A673 (cell line): ENCODE measurements around the gene PARP8. TPM values are rescaled to one million over a fixed set of nuclear protein-coding genes. Genes with fewer than 3 reads are reported as not detected.
"Not testable (repeated sequence)": the region's sequence is repeated elsewhere in the genome, so short reads cannot be mapped to it uniquely, and the experiment has no call there.

Experiments
- BruUV-seq: library from RNA; stranded (reverse); fragments of 400-500 nt; replicated peaks from 2 replicates; lab custom pipeline; 2021; lab: Mats Ljungman, UMichigan
- CTCF ChIA-PET: fragments of 300-600 bp; sonication (Branson Sonifier 250); formaldehyde crosslinking; loops from one replicate; lab custom pipeline; 2022; ENCODE audit warnings: antibody characterized with exemption; lab: Charles Lee
- POLR2A ChIA-PET: fragments of 300-600 bp; sonication (Branson Sonifier 250); formaldehyde crosslinking; loops from one replicate; lab custom pipeline; 2022; ENCODE audit warnings: antibody characterized with exemption; ENCODE audit not compliant: low non-redundant PET; lab: Charles Lee
- DNase-seq: peaks from one replicate; pipeline ENCODE4 v3.0.0-alpha.2; 2015; ENCODE audit warnings: low spot score
- H3K27ac ChIP-seq: fragments of 200-600 bp; sonication (generic); 2 replicates; pipeline ENCODE4 v1.5.1; 2016; ENCODE audit warnings: mixed run types, low read depth, mild to moderate bottlenecking, mixed read lengths, antibody characterized with exemption, low read length; ENCODE audit not compliant: poor library complexity, severe bottlenecking
- H3K27me3 ChIP-seq: fragments of 200-600 bp; sonication (generic); replicated peaks from 2 replicates; pipeline ENCODE4 v1.6.1; 2017; ENCODE audit warnings: mixed run types, low read depth, mild to moderate bottlenecking, mixed read lengths, antibody characterized with exemption, low read length; ENCODE audit not compliant: insufficient read depth, poor library complexity
- H3K36me3 ChIP-seq: fragments of 200-600 bp; sonication (generic); 2 replicates; pipeline ENCODE4 v1.6.1; 2016; ENCODE audit warnings: mixed run types, mild to moderate bottlenecking, mixed read lengths, antibody characterized with exemption, low read length; ENCODE audit not compliant: insufficient read depth, poor library complexity, severe bottlenecking
- H3K4me1 ChIP-seq: fragments of 200-600 bp; sonication (generic); 2 replicates; pipeline ENCODE4 v1.6.1; 2017; ENCODE audit warnings: mixed run types, mild to moderate bottlenecking, mixed read lengths, antibody characterized with exemption, low read length; ENCODE audit not compliant: insufficient read depth, poor library complexity, severe bottlenecking
- H3K4me3 ChIP-seq: fragments of 200-600 bp; sonication (generic); 2 replicates; pipeline ENCODE4 v1.5.1; 2016; ENCODE audit warnings: low read depth, mixed run types, mild to moderate bottlenecking, mixed read lengths, low read length; ENCODE audit not compliant: poor library complexity, severe bottlenecking
- H3K9me3 ChIP-seq: fragments of 200-600 bp; sonication (generic); 2 replicates; pipeline ENCODE4 v1.6.1; 2016; ENCODE audit warnings: mixed run types, low read depth, mild to moderate bottlenecking, mixed read lengths, antibody characterized with exemption, low read length; ENCODE audit not compliant: poor library complexity, severe bottlenecking
- EZH2 ChIP-seq: fragments of 200-600 bp; sonication (generic); IDR thresholded peaks from 2 replicates; pipeline ENCODE4 v1.6.1; 2017; ENCODE audit warnings: borderline replicate concordance, low read depth, mild to moderate bottlenecking, mixed read lengths, antibody characterized with exemption, low read length; ENCODE audit not compliant: poor library complexity, severe bottlenecking
- intact Hi-C: fragments of 100-400 bp; cut with micrococcal nuclease; formaldehyde crosslinking; loops from one replicate; pipeline ENCODE4 v1.10.0; 2022; ENCODE audit not compliant: unreplicated experiment
- total RNA-seq: library from RNA; stranded (reverse); gene quantifications from 2 replicates; pipeline ENCODE4 v1.2.3, GENCODE V29; 2021
- TF ChIP-seq, protein P1 (sequence below): fragments of 300-800, 200-600 bp; sonication (generic); conservative IDR thresholded peaks from 2 replicates; pipeline ENCODE4 v1.5.1; 2017; ENCODE audit warnings: low read depth, mild to moderate bottlenecking, antibody characterized with exemption, low read length, moderate library complexity, mixed read lengths

PARP8 gene
- total RNA-seq, 1 experiment from 2014 or later, result 18.0 TPM

DNA sequence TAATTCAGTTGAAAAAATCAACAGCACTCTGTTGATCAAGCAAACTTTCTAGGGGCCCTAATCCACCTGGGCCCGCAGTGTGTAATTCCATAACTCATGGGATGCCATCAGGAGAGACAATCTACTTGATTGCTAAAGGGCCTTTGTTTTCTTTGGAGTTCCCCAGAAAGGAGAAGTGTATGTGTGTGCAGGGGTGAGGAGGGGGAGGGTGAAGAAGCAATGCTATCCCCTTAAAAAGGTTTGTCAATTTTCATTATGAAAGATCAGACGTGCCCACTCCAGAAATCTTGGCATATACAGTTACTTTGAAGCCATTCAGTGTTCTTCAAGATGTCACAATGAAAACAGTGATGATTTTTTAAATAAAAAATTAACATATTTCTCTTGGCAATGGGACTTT is 6.2 kb downstream of the PARP8 start:
- no TSS peak for BruUV-seq
- no peak overlapping the region for H3K27ac ChIP-seq
- no peaks in the 10 kb centered on the region for H3K36me3 ChIP-seq
- no peaks in the 10 kb centered on the region for H3K9me3 ChIP-seq
- POLR2A ChIA-PET, result no interaction called here
- intact Hi-C loops, result no loop called here
- no peaks in the 10 kb centered on the region for H3K4me1 ChIP-seq
- H3K27me3 ChIP-seq, result no peaks in the 10 kb centered on the region
- CTCF ChIA-PET, result no interaction called here
- DNase-seq, result no peak
- no peak overlapping the region for H3K4me3 ChIP-seq
- TF ChIP-seq EZH2, result no peak
- TF ChIP-seq, protein P1, sequence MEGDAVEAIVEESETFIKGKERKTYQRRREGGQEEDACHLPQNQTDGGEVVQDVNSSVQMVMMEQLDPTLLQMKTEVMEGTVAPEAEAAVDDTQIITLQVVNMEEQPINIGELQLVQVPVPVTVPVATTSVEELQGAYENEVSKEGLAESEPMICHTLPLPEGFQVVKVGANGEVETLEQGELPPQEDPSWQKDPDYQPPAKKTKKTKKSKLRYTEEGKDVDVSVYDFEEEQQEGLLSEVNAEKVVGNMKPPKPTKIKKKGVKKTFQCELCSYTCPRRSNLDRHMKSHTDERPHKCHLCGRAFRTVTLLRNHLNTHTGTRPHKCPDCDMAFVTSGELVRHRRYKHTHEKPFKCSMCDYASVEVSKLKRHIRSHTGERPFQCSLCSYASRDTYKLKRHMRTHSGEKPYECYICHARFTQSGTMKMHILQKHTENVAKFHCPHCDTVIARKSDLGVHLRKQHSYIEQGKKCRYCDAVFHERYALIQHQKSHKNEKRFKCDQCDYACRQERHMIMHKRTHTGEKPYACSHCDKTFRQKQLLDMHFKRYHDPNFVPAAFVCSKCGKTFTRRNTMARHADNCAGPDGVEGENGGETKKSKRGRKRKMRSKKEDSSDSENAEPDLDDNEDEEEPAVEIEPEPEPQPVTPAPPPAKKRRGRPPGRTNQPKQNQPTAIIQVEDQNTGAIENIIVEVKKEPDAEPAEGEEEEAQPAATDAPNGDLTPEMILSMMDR, result no peak

DNA sequence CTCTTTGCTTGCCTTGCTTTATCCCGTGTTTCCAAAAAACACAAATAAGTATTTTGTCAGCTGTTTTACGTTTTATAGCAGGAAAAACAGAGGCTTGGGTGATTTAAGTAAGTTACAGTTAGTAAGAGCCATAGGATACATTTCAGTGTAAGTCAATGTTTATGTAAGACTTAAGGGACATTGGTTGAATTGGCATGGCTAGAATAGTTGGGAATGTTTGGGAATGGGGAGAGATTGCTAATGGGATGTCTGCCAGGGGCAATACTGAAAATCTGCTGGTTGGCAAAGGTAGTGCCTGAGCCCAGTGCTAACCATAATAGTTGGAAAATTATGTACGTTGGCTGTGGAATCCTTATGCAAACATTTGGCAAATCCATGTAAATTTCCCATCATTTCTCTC is 7.0 kb downstream of the PARP8 start:
- H3K36me3 ChIP-seq, POLR2A ChIA-PET, H3K27ac ChIP-seq, H3K9me3 ChIP-seq, H3K4me3 ChIP-seq, DNase-seq, intact Hi-C loops, H3K4me1 ChIP-seq, CTCF ChIA-PET, H3K27me3 ChIP-seq, BruUV-seq: not testable (repeated sequence)

DNA sequence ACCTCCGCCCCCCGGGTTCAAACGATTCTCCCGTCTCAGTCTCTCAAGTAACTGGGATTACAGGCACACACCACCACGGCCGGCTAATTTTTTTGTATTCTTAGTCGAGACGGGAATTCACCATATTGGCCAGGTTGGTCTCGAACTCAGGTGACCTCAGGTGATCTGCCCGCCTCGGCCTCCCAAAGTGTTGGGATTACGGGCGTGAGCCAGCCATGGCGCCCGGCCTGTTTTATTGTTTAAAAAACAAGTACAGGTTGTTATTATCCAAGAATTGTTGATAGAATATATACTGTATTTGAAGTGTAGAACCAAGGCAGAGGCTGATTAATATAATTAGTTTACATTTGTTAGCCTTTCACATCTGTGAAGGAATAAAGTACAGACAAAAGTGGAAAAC is 8.9 kb downstream of the PARP8 start:
- Histone ChIP-seq H3K9me3 (no peaks in the 10 kb centered on the region), H3K4me1 (peaks cover 13% of the 10 kb centered on the region), H3K27ac (no peak overlapping the region), H3K4me3 (no peak overlapping the region), H3K36me3 (no peaks in the 10 kb centered on the region), H3K27me3 (no peaks in the 10 kb centered on the region)
- CTCF ChIA-PET, result no interaction called here
- BruUV-seq, result no TSS peak
- no peak for TF ChIP-seq EZH2
- TF ChIP-seq, protein P1, result no peak
- DNase-seq, result no peak
- POLR2A ChIA-PET, result no interaction called here
- intact Hi-C loops, result no loop called here

DNA sequence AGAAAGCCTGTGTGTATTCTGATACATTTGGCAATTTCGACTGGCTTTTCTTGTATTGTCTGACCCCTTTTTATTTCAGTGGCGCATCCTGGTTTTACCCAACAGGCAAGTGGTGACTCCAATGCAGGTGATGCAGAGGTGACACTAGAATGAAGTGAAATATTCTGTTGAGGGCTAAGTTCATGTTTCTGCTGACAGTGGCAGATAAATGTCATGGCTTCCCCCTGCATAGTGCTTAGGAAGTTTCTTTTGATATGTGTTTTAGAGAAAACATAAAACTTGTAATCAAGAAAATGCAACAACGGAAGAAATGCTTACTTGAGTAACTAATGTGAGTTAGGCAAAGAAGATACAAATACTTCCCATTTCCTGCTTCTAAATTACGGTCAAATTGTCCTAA is 13.1 kb downstream of the PARP8 start:
- intact Hi-C loops, BruUV-seq, H3K36me3 ChIP-seq, H3K4me3 ChIP-seq, H3K27me3 ChIP-seq, POLR2A ChIA-PET, CTCF ChIA-PET, H3K27ac ChIP-seq, H3K9me3 ChIP-seq, DNase-seq: not testable (repeated sequence)
- H3K4me1 ChIP-seq, result peaks cover 24% of the 10 kb centered on the region
